T-helper 1 cell treated with Interleukin-12 subunit alpha and Interleukin-12 subunit beta and Interleukin-4 antibody, amounts not matched to agents 30 μg/mL and 1 μg/mL, for 36 hours (primary cell): ENCODE results near the gene GAP43.

Experiments used
- H3K27ac Mint-ChIP-seq: one replicate; pipeline ENCODE4 v1.8.0; 2021; ENCODE audit warnings: mild to moderate bottlenecking, mixed read lengths
- H3K27me3 Mint-ChIP-seq: one replicate; pipeline ENCODE4 v1.8.0; 2021; ENCODE audit warnings: low read depth, mixed read lengths
- H3K36me3 Mint-ChIP-seq: one replicate; pipeline ENCODE4 v1.8.0; 2021; ENCODE audit warnings: low read depth, mixed read lengths
- H3K4me1 Mint-ChIP-seq: one replicate; pipeline ENCODE4 v1.8.0; 2021; ENCODE audit warnings: low read depth, mixed read lengths
- H3K4me3 Mint-ChIP-seq: one replicate; pipeline ENCODE4 v1.8.0; 2021; ENCODE audit warnings: mild to moderate bottlenecking, moderate library complexity, mixed read lengths
- H3K9me3 Mint-ChIP-seq: one replicate; pipeline ENCODE4 v1.8.0; 2021; ENCODE audit warnings: mixed read lengths

Gene GAP43

DNA sequence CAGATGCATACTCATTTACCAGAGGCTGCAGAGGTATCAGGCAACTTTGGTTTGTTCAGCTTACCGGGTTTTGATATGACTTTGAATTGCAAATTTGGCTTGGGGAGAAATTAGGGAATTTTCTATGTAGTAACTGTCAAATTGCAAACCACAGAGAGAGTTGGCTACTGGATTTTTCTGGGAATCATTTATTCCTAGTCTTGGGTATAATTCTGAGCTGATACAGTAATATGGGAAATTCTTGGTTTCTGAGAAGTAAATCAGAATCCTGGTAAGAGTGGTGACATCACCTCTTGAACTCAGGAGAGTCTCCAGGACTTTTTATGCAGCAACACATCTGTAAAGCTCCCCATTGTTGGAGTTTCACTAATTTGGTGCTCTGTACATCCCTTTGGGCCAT lies 39.0 kb downstream of the GAP43 start:
- Mint-ChIP-seq H3K4me3 (no peak overlapping the region), H3K9me3 (no peaks in the 10 kb centered on the region), H3K4me1 (peaks cover 12% of the 10 kb centered on the region), H3K27me3 (peaks cover 3% of the 10 kb centered on the region), H3K27ac (no peak overlapping the region), H3K36me3 (peaks cover 2% of the 10 kb centered on the region)

GRCh38 chr3:115663414-115663813 lies 40.1 kb downstream of the GAP43 start:
- peaks cover 3% of the 10 kb centered on the region for H3K27me3 Mint-ChIP-seq
- no peaks in the 10 kb centered on the region for H3K9me3 Mint-ChIP-seq
- no peaks in the 10 kb centered on the region for H3K36me3 Mint-ChIP-seq
- no peak overlapping the region for H3K27ac Mint-ChIP-seq
- peaks cover 7% of the 10 kb centered on the region for H3K4me1 Mint-ChIP-seq
- H3K4me3 Mint-ChIP-seq, result no peak overlapping the region

DNA sequence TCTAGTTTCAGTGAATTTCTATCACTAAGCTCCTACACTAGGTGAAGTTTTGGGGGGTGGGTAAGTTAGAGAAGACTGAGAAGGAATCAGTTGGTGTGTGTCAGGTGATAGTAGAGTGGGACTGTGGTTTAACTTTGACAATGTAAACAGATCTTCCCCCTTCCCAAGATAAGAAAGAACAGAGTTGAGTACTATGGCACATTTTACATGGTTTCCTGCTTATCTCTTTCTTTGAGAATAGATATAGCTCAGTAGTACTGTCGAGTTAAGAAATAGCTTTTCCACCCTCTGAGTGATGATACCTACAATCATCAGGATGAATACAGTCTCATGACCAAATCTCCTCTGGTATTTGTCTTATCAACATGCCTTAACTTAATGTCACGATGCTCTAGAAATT lies 42.8 kb downstream of the GAP43 start:
- Mint-ChIP-seq H3K4me1 (no peaks in the 10 kb centered on the region), H3K27me3 (peaks cover 4% of the 10 kb centered on the region), H3K4me3 (no peak overlapping the region), H3K27ac (no peak overlapping the region), H3K36me3 (no peaks in the 10 kb centered on the region), H3K9me3 (no peaks in the 10 kb centered on the region)

DNA sequence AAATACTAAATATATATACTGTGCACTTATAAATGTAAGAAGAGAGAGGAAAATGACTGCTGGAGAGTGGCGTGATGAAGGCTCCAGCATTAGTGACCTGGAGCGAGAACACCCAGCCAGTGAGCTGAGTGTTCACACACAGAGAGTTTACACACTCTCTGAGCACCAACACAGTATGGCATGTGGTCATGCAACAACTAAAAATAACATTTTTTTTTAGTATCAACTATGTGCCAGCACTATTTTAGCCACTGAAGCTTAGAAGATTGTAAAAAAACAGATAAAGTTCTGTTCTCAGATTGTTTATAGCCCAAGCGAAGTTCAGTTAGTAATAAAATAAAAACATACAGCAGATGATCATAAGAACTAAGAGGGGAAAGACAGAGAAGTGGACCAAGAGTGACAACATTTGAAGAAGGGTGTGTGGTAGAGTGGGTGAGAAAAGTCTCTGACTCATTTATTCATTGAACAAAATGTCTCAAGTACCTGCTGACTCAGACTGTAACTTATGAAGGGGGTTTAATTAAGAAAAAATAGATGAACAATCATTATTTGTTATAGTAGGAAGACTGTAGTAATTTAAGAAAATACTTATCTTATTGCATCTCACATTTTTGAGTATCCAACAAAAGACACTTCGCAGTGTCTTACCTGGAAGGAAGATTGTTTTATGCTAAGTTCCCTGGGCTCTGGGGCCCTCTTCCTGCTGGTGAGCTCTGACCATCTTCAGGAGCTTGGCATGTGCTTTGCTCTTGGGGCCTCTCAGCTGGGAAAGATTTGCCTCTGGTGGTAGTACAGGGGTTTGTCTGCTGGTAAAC lies 43.8 kb downstream of the GAP43 start:
- Mint-ChIP-seq H3K27me3 (peaks cover 14% of the 10 kb centered on the region), H3K27ac (no peak overlapping the region)

GRCh38 chr3:115667738-115668065 lies 44.4 kb downstream of the GAP43 start:
- H3K9me3 Mint-ChIP-seq, result no peaks in the 10 kb centered on the region
- peaks cover 20% of the 10 kb centered on the region for H3K27me3 Mint-ChIP-seq
- no peak overlapping the region for H3K4me3 Mint-ChIP-seq
- peaks cover 1% of the 10 kb centered on the region for H3K4me1 Mint-ChIP-seq
- H3K27ac Mint-ChIP-seq, result no peak overlapping the region
- no peaks in the 10 kb centered on the region for H3K36me3 Mint-ChIP-seq

More for the DNA sequence above, 43.8 kb downstream of the GAP43 start:
- Mint-ChIP-seq H3K4me1 (no peaks in the 10 kb centered on the region), H3K36me3 (no peaks in the 10 kb centered on the region), H3K9me3 (no peaks in the 10 kb centered on the region), H3K4me3 (no peak overlapping the region)

DNA sequence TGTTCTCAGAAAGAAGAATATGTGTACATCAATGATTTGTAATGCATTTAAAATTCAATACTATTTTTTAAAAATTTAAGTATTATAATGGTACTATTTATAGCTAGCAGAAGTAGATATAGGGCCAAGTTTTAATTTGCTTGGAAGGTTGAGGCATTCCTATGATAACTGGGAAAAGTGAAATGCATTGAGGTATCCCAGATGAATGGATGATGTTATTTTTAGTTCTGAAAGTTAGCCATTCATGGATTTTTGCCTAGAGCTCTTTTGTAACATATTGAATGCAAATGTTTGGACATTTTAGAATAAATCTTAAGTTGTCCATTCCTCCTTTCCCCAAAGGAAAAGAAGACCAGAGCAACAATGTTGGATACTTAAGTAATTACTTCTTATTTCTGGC lies 47.6 kb downstream of the GAP43 start:
- Mint-ChIP-seq H3K4me1 (peaks cover 2% of the 10 kb centered on the region), H3K36me3 (no peaks in the 10 kb centered on the region), H3K27ac (no peak overlapping the region), H3K9me3 (no peaks in the 10 kb centered on the region), H3K27me3 (peaks cover 22% of the 10 kb centered on the region), H3K4me3 (no peak overlapping the region)

GRCh38 chr3:115671761-115672455 lies 48.6 kb downstream of the GAP43 start:
- H3K9me3 Mint-ChIP-seq, result no peaks in the 10 kb centered on the region
- no peak overlapping the region for H3K4me3 Mint-ChIP-seq
- H3K27me3 Mint-ChIP-seq, result peaks cover 22% of the 10 kb centered on the region
- H3K27ac Mint-ChIP-seq, result no peak overlapping the region
- H3K36me3 Mint-ChIP-seq, result no peaks in the 10 kb centered on the region
- H3K4me1 Mint-ChIP-seq, result peaks cover 2% of the 10 kb centered on the region

DNA sequence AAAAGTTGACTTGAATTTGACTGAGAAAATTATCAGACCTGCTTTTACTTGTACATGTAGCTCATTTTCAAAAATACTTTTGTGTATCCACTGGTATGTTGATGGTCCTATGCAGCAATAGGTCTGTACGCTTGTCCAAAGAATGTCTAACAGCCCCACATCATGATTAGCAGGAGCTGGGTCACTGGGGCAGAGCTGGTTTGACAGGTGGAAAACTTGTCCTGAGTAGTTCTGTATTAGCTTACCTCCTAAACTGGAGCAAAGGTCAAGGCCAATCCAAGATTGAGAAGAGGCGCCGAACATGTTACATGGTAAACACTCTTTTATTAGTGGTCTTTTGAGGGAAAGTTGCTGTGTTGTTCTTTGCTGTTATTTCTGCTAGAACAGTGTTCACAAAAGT lies 50.6 kb downstream of the GAP43 start:
- peaks cover 29% of the 10 kb centered on the region for H3K27me3 Mint-ChIP-seq
- no peaks in the 10 kb centered on the region for H3K36me3 Mint-ChIP-seq
- H3K4me3 Mint-ChIP-seq, result no peak overlapping the region
- H3K27ac Mint-ChIP-seq, result no peak overlapping the region
- H3K9me3 Mint-ChIP-seq, result no peaks in the 10 kb centered on the region
- H3K4me1 Mint-ChIP-seq, result peaks cover 2% of the 10 kb centered on the region

- no peaks in the 10 kb centered on the region for H3K9me3 Mint-ChIP-seq
- H3K4me3 Mint-ChIP-seq, result no peak overlapping the region
- no peaks in the 10 kb centered on the region for H3K36me3 Mint-ChIP-seq
- H3K4me1 Mint-ChIP-seq, result peaks cover 2% of the 10 kb centered on the region
- peaks cover 36% of the 10 kb centered on the region for H3K27me3 Mint-ChIP-seq
- no peak overlapping the region for H3K27ac Mint-ChIP-seq
Observed at GRCh38 chr3:115676336-115676735, 53.0 kb downstream of the GAP43 start.

GRCh38 chr3:115680803-115681345 lies 57.6 kb downstream of the GAP43 start:
- Mint-ChIP-seq H3K36me3 (no peaks in the 10 kb centered on the region), H3K4me3 (no peak overlapping the region), H3K27me3 (peaks cover 30% of the 10 kb centered on the region), H3K9me3 (no peaks in the 10 kb centered on the region), H3K27ac (no peak overlapping the region), H3K4me1 (no peaks in the 10 kb centered on the region)

- no peaks in the 10 kb centered on the region for H3K9me3 Mint-ChIP-seq
- no peak overlapping the region for H3K4me3 Mint-ChIP-seq
- no peaks in the 10 kb centered on the region for H3K36me3 Mint-ChIP-seq
- H3K4me1 Mint-ChIP-seq, result no peaks in the 10 kb centered on the region
- no peak overlapping the region for H3K27ac Mint-ChIP-seq
- peaks cover 33% of the 10 kb centered on the region for H3K27me3 Mint-ChIP-seq
Observed at GRCh38 chr3:115681736-115682135, 58.4 kb downstream of the GAP43 start.

- no peak overlapping the region for H3K4me3 Mint-ChIP-seq
- H3K36me3 Mint-ChIP-seq, result no peaks in the 10 kb centered on the region
- no peak overlapping the region for H3K27ac Mint-ChIP-seq
- H3K27me3 Mint-ChIP-seq, result peaks cover 27% of the 10 kb centered on the region
- H3K4me1 Mint-ChIP-seq, result no peaks in the 10 kb centered on the region
- H3K9me3 Mint-ChIP-seq, result no peaks in the 10 kb centered on the region
Observed at GRCh38 chr3:115683305-115683704, 60.0 kb downstream of the GAP43 start.

DNA sequence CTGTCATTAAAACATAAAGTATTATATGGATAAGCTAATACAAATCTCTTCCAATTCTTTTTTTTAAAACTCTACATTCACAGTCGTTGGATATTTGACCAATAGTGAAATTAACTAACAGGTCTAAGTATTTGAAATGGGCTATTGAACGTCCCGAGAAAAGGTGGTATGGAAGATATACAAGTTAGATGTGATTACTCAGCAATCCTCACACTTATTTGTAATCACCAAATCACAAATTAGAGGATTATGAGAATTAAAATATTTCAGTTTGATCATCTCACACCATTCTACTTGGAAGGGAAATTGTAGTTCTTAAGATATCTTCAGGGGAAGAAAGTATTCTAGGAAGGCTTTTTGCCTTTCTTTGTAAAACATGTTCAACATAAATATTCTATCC lies 60.5 kb downstream of the GAP43 start:
- Mint-ChIP-seq H3K27ac (no peak overlapping the region), H3K36me3 (no peaks in the 10 kb centered on the region), H3K4me1 (no peaks in the 10 kb centered on the region), H3K4me3 (no peak overlapping the region), H3K9me3 (no peaks in the 10 kb centered on the region), H3K27me3 (peaks cover 27% of the 10 kb centered on the region)

- H3K27ac Mint-ChIP-seq, result no peak overlapping the region
- no peaks in the 10 kb centered on the region for H3K4me1 Mint-ChIP-seq
- peaks cover 18% of the 10 kb centered on the region for H3K27me3 Mint-ChIP-seq
- no peaks in the 10 kb centered on the region for H3K36me3 Mint-ChIP-seq
- H3K4me3 Mint-ChIP-seq, result no peak overlapping the region
- H3K9me3 Mint-ChIP-seq, result no peaks in the 10 kb centered on the region
Observed at GRCh38 chr3:115685097-115685496, 61.8 kb downstream of the GAP43 start.

DNA sequence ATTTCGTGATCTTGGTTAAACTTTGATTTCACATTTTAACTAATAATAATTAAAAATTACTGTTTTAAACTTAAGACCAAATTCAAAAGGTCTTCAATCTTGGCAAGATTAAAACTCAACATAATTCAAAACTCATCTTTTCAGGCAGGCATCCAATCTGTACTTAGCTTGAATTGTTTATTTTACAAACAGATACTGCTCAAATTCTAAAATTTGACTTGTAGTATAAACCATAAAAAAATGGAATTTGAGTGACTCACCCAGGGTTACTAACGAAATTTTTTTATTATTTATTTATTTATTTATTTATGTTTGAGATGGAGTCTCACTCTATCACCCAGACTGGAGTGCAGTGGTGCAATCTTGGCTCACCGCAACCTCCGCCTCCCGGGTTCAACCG lies 64.4 kb downstream of the GAP43 start:
- H3K4me1 Mint-ChIP-seq, result no peaks in the 10 kb centered on the region
- H3K9me3 Mint-ChIP-seq, result no peaks in the 10 kb centered on the region
- H3K27me3 Mint-ChIP-seq, result peaks cover 8% of the 10 kb centered on the region
- no peak overlapping the region for H3K27ac Mint-ChIP-seq
- H3K4me3 Mint-ChIP-seq, result no peak overlapping the region
- no peaks in the 10 kb centered on the region for H3K36me3 Mint-ChIP-seq
